ENCODE data around the gene VPS4A.

VPS4A gene

DNA sequence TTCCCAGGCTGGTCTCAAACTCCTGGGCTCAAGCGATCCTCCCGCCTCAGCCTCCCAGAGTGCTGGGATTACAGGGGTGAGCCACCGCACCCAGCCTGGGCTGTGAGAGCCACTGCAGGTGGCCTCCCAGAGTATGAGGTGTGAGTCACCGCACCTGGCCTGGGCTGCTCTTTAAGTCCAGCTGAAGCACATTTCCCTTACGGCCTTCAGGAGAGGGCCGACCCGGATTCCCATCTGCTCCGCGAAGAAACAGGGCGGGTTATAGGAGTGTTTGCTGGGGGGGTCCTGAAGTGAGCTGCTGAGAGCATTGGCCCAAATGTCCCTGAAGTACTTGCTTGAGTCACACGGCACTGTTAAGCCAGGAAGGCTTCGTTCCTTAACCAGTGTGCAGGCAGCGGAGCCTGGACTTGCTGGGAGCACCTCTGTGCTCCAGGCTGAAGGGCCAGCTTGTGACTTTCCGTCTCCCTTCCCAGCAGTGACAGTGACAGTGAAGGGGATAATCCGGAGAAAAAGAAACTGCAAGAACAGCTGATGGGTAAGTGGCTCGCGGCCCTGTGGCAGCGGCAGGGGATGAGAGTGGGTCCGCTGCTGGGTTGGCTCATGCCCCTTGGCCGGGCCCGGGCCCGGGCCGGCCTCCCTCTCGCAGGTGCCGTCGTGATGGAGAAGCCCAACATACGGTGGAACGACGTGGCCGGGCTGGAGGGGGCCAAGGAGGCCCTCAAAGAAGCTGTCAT, 7.2 kb downstream of the VPS4A start:
- TF ChIP-seq HDGF (IDR thresholded peaks at IDR 0.05; ENCODE audit: borderline replicate concordance) = no peak
- no peak for TF ChIP-seq CTBP1 (IDR thresholded peaks at IDR 0.05; ENCODE audit: borderline replicate concordance)
- no peak for TF ChIP-seq FOXK2 (IDR thresholded peaks at IDR 0.05)
- no peak for TF ChIP-seq SP1 (IDR thresholded peaks at IDR 0.05)
- TF ChIP-seq ELF4 (IDR thresholded peaks at IDR 0.05) = no peak
- TF ChIP-seq ZNF384 (IDR thresholded peaks at IDR 0.05) = no peak
- TF ChIP-seq TARDBP (IDR thresholded peaks at IDR 0.05) = no peak
- TF ChIP-seq NFRKB (IDR thresholded peaks at IDR 0.05) = no peak
- ChIA-PET POLR2A (no interaction called here), CTCF (no interaction called here)
- no peak for DNase-seq (ENCODE audit: extremely low spot score)

DNA sequence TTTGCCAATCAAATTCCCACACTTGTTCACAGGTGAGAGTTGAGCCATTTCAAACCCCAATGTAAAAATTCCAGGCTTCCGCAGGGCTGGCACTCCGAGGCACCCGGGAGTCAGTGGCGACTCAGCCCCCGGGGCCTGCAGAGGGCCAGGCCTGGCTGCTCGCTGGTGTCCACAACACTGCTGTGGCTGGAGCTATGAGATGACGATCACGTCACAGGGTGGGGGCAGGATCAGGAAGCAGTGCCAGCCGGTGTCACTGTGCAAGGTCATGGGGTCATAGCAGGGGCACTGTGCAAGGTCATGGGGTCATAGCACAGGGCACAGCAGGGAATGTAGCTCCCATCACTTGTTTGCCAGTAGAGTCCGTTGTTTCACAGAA, 7.8 kb downstream of the VPS4A start:
- ChIA-PET CTCF (no interaction called here), POLR2A (no interaction called here)
- TF ChIP-seq, protein P1, sequence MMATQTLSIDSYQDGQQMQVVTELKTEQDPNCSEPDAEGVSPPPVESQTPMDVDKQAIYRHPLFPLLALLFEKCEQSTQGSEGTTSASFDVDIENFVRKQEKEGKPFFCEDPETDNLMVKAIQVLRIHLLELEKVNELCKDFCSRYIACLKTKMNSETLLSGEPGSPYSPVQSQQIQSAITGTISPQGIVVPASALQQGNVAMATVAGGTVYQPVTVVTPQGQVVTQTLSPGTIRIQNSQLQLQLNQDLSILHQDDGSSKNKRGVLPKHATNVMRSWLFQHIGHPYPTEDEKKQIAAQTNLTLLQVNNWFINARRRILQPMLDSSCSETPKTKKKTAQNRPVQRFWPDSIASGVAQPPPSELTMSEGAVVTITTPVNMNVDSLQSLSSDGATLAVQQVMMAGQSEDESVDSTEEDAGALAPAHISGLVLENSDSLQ (IDR thresholded peaks at IDR 0.05) = no peak
- TF ChIP-seq SP1 (IDR thresholded peaks at IDR 0.05) = no peak
- TF ChIP-seq ELF4 (IDR thresholded peaks at IDR 0.05) = no peak
- no peak for TF ChIP-seq TARDBP (IDR thresholded peaks at IDR 0.05)
- TF ChIP-seq FOXM1 (IDR thresholded peaks at IDR 0.05; ENCODE audit: borderline replicate concordance) = no peak
- TF ChIP-seq L3MBTL2 (conservative IDR thresholded peaks at IDR 0.05) = no peak
- TF ChIP-seq HDGF (IDR thresholded peaks at IDR 0.05; ENCODE audit: borderline replicate concordance) = no peak
- no peak for TF ChIP-seq NFRKB (IDR thresholded peaks at IDR 0.05)
- TF ChIP-seq LEF1 (IDR thresholded peaks at IDR 0.05; ENCODE audit: borderline replicate concordance) = no peak
- TF ChIP-seq ZNF384 (IDR thresholded peaks at IDR 0.05) = no peak
- TF ChIP-seq FOXA1 (IDR thresholded peaks at IDR 0.05) = no peak
- TF ChIP-seq ARNT (IDR thresholded peaks at IDR 0.05) = no peak
- no peak for TF ChIP-seq CTBP1 (IDR thresholded peaks at IDR 0.05; ENCODE audit: borderline replicate concordance)
- no peak for TF ChIP-seq BHLHE40 (IDR thresholded peaks at IDR 0.05; ENCODE audit: borderline replicate concordance)
- no peak for TF ChIP-seq SUZ12 (IDR thresholded peaks at IDR 0.05)
- no peak for TF ChIP-seq FOXK2 (IDR thresholded peaks at IDR 0.05)
- DNase-seq (ENCODE audit: extremely low spot score) = no peak

- POLR2A ChIA-PET = interaction anchor here (1.1 kb wide), 1 partner anchor 7 kb away, joined by 3 read pairs; no protein-coding TSS in a partner anchor
- DNase-seq (ENCODE audit: extremely low spot score) = no peak
- CTCF ChIA-PET = no interaction called here
- TF ChIP-seq NFRKB (IDR thresholded peaks at IDR 0.05) (no peak), SUZ12 (IDR thresholded peaks at IDR 0.05) (no peak), ELF4 (IDR thresholded peaks at IDR 0.05) (no peak), FOXM1 (IDR thresholded peaks at IDR 0.05; ENCODE audit: borderline replicate concordance) (no peak), LEF1 (IDR thresholded peaks at IDR 0.05; ENCODE audit: borderline replicate concordance) (no peak), BHLHE40 (IDR thresholded peaks at IDR 0.05; ENCODE audit: borderline replicate concordance) (no peak), ZNF384 (IDR thresholded peaks at IDR 0.05) (no peak), HDGF (IDR thresholded peaks at IDR 0.05; ENCODE audit: borderline replicate concordance) (no peak), ARNT (IDR thresholded peaks at IDR 0.05) (no peak), FOXA1 (IDR thresholded peaks at IDR 0.05) (no peak), SP1 (IDR thresholded peaks at IDR 0.05) (no peak), CTBP1 (IDR thresholded peaks at IDR 0.05; ENCODE audit: borderline replicate concordance) (no peak), FOXK2 (IDR thresholded peaks at IDR 0.05) (no peak), TARDBP (IDR thresholded peaks at IDR 0.05) (no peak), L3MBTL2 (conservative IDR thresholded peaks at IDR 0.05) (no peak)
- TF ChIP-seq, protein P1 (IDR thresholded peaks at IDR 0.05) = no peak
Measured at GRCh38 chr16:69319381-69319780, 8.2 kb downstream of the VPS4A start.

- ChIA-PET POLR2A (interaction anchor here (1.1 kb wide), 1 partner anchor 8 kb away, joined by 3 read pairs; no protein-coding TSS in a partner anchor), CTCF (no interaction called here)
- TF ChIP-seq HDGF (IDR thresholded peaks at IDR 0.05; ENCODE audit: borderline replicate concordance) = no peak
- no peak for TF ChIP-seq CTBP1 (IDR thresholded peaks at IDR 0.05; ENCODE audit: borderline replicate concordance)
- TF ChIP-seq L3MBTL2 (conservative IDR thresholded peaks at IDR 0.05) = no peak
- TF ChIP-seq SP1 (IDR thresholded peaks at IDR 0.05) = no peak
- TF ChIP-seq FOXK2 (IDR thresholded peaks at IDR 0.05) = no peak
- TF ChIP-seq NFRKB (IDR thresholded peaks at IDR 0.05) = no peak
- no peak for TF ChIP-seq TARDBP (IDR thresholded peaks at IDR 0.05)
- no peak for TF ChIP-seq ARNT (IDR thresholded peaks at IDR 0.05)
- no peak for TF ChIP-seq LEF1 (IDR thresholded peaks at IDR 0.05; ENCODE audit: borderline replicate concordance)
- TF ChIP-seq ELF4 (IDR thresholded peaks at IDR 0.05) = no peak
- no peak for TF ChIP-seq BHLHE40 (IDR thresholded peaks at IDR 0.05; ENCODE audit: borderline replicate concordance)
- TF ChIP-seq FOXA1 (IDR thresholded peaks at IDR 0.05) = no peak
- no peak for TF ChIP-seq FOXM1 (IDR thresholded peaks at IDR 0.05; ENCODE audit: borderline replicate concordance)
- TF ChIP-seq, protein P1 (IDR thresholded peaks at IDR 0.05) = no peak
- no peak for TF ChIP-seq ZNF384 (IDR thresholded peaks at IDR 0.05)
- TF ChIP-seq SUZ12 (IDR thresholded peaks at IDR 0.05) = no peak
Measured at GRCh38 chr16:69319826-69320739, 8.9 kb downstream of the VPS4A start.

DNA sequence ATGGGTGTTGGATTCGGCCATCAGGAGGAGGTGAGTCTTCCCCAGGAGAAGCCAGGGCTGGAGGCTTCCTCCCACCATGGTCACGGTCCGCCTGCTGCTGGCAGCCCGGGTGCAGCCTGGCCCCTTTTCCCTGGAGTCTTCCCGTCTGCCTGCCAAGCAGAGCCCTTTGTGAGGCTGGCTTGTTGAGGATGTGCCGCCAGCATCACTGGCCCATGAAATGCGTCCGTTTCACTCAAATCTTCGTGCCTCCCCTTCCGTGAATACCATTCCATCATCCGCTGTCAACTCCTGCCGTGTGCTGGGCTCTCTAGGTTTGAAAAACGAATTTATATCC, 9.6 kb downstream of the VPS4A start:
- TF ChIP-seq ELF4 (IDR thresholded peaks at IDR 0.05) (no peak), BHLHE40 (IDR thresholded peaks at IDR 0.05; ENCODE audit: borderline replicate concordance) (no peak), LEF1 (IDR thresholded peaks at IDR 0.05; ENCODE audit: borderline replicate concordance) (no peak), SP1 (IDR thresholded peaks at IDR 0.05) (no peak), FOXA1 (IDR thresholded peaks at IDR 0.05) (no peak), ARNT (IDR thresholded peaks at IDR 0.05) (no peak), HDGF (IDR thresholded peaks at IDR 0.05; ENCODE audit: borderline replicate concordance) (no peak), FOXM1 (IDR thresholded peaks at IDR 0.05; ENCODE audit: borderline replicate concordance) (no peak), NFRKB (IDR thresholded peaks at IDR 0.05) (no peak), TARDBP (IDR thresholded peaks at IDR 0.05) (no peak), L3MBTL2 (conservative IDR thresholded peaks at IDR 0.05) (no peak), CTBP1 (IDR thresholded peaks at IDR 0.05; ENCODE audit: borderline replicate concordance) (no peak), FOXK2 (IDR thresholded peaks at IDR 0.05) (no peak), SUZ12 (IDR thresholded peaks at IDR 0.05) (no peak), ZNF384 (IDR thresholded peaks at IDR 0.05) (no peak)
- TF ChIP-seq, protein P1 (IDR thresholded peaks at IDR 0.05) = no peak
- POLR2A ChIA-PET = interaction anchor here (1.1 kb wide), 1 partner anchor 9 kb away, joined by 3 read pairs; no protein-coding TSS in a partner anchor
- CTCF ChIA-PET = no interaction called here
- no peak for DNase-seq (ENCODE audit: extremely low spot score)

More at GRCh38 chr16:69319826-69320739, 8.9 kb downstream of the VPS4A start:
- DNase-seq (ENCODE audit: extremely low spot score) = no peak

Data from HEK293T (cell line).